ENCODE results near the gene PTPN9. TPM values are rescaled to one million over a fixed set of nuclear protein-coding genes. Genes with fewer than 3 reads are reported as not detected.

The PTPN9 gene
- 27.6 and 34.4 TPM in 2 replicates for total RNA-seq

GRCh38 chr15:75578948-75579920 is at the start of gene PTPN9:
PTPN9 (minus strand) TSS chr15:75579315; CDS start chr15:75578776, 539 bp downstream.

GRCh38 chr15:75625542-75626347 is 46.6 kb upstream of the PTPN9 start, which contains the start of gene SNUPN:
SNUPN (minus strand) TSS chr15:75625725; CDS start chr15:75621051, 4,674 bp downstream.

GRCh38 chr15:75451674-75452363 is 127.3 kb downstream of the PTPN9 start, which contains the start of gene SIN3A:
SIN3A (minus strand) TSS chr15:75451690; CDS start chr15:75430375, 21,315 bp downstream.

Other genes with a start within 250 kb of the PTPN9 start
- 30.3 and 40.2 TPM in 2 replicates for gene COMMD4, start 243.3 kb downstream of the PTPN9 start, total RNA-seq
- gene NEIL1, start 232.3 kb downstream of the PTPN9 start, total RNA-seq, result 3.8 and 6.9 TPM in 2 replicates
- gene MAN2C1, start 210.7 kb downstream of the PTPN9 start, total RNA-seq, result 113 and 184 TPM in 2 replicates
- 25.5 and 29.3 TPM in 2 replicates for gene SIN3A, start 127.6 kb downstream of the PTPN9 start, total RNA-seq
- gene SNUPN, start 46.4 kb upstream of the PTPN9 start, total RNA-seq, result 27.9 and 33.1 TPM in 2 replicates
- gene IMP3, start 60.9 kb upstream of the PTPN9 start, total RNA-seq, result 70.4 and 81.4 TPM in 2 replicates
- 52.8 and 55.1 TPM in 2 replicates for gene SNX33, start 68.6 kb upstream of the PTPN9 start, total RNA-seq
- gene CSPG4, start 133.5 kb upstream of the PTPN9 start, total RNA-seq, result 193 and 328 TPM in 2 replicates